Measurements from ENCODE around the gene PMIS2. TPM values are rescaled to one million over a fixed set of nuclear protein-coding genes. Genes with fewer than 3 reads are reported as not detected.

The PMIS2 gene
- polyA plus RNA-seq, 3 donors = not detected

DNA sequence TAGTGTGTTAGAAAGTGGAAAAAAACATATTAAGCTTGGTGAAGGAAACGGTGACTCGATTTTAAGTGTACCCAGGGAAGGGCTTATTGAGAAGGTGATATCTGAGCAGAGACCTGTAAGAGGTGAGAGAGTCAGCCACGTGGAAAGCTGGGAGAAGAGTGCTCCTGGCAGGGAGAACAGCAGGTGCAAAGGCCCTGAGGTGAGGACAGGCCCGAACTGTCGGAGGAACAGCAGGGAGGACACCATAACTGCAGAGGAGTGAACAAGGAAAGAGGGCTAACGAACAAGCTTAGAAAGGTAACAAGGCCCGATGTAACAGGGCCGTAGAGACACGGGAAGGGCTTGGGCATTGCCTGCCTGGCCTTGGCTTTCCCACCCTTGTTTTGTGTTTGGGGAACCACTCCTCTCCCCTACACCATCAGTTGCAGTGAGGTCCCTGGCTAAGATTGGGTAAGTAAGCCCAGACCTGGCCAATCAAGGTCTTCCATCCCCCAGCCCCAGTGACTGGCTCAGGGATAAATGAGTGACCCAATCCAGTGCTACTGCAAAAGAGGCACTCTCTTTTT is 29.9 kb upstream of the PMIS2 start:
- DNase-seq = no peak

DNA sequence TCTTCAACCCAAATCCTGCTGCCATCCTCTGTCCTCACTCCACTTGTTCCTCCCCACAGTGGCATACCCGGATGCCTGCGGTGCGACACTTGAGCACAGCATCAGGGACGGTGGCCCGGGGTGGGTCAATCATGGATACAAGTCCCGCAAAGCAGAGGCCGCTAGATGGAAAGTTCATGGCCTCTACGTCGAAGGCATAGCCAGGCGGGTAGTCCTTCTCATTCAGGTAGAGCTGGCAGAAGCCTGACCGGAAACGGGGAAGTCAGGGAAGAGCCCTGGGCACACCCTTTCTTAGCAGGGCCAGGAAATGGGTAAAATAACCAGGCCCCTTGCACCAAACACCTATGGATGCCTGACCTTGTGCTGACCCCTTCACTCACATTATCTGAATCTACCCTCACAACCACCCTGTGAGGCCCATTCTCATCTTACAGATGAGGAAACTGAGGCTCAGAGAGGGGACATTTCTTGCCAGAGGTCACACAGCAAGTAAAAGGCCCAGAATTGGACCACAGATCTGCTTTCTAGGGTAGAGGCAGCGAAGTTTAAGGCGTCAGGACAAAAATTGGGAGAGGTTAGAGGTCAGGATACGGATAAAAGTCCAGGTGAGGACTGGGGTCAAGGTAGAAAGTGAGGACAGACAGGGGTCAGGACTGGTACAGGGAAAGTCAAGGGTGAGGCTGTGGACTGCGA is 29.0 kb upstream of the PMIS2 start:
- no peak for DNase-seq

DNA sequence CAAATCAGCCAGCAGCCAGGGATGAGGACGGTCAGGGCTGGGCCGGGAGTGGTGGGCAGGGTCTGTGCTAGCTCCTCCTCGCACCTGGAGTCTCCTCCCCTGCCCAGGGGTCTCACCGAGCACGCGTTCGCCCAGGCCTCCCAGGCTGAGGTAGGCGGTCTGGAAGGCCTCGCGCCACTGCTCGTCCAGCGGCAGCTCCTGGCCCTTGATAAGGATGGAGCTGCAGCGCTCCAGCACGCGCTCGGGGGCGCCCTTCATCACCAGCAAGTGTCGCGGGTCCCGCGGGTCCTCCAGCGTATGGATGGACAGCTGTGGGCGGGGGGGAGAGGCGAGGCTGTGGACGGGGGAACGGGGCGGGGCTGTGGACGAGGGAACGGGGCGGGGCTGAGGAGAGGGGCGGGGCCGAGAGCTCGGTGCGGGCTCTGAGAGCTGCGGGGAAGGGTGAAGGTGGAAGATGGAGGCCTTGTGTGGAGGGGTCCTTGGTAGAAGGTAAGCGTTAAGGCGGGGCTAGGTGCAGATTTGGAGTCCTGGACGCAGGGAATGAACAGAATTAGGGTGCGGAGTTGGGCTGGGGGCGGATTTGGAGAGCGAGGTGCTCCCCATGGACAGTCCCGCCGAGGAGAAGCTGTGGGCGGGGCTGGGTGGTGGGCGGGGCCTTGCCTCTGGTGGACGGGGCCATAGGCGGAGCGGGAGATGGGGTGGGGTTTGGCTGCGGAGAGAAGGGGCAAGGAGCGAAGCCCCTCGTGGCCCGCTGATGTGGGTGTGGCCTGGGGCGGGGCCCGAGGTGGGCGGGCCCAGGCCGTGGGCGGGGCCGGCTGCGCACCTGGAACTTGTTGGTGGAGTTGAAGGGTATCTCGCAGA is 28.2 kb upstream of the PMIS2 start:
- peak; percentile 62 for DNase-seq

DNA sequence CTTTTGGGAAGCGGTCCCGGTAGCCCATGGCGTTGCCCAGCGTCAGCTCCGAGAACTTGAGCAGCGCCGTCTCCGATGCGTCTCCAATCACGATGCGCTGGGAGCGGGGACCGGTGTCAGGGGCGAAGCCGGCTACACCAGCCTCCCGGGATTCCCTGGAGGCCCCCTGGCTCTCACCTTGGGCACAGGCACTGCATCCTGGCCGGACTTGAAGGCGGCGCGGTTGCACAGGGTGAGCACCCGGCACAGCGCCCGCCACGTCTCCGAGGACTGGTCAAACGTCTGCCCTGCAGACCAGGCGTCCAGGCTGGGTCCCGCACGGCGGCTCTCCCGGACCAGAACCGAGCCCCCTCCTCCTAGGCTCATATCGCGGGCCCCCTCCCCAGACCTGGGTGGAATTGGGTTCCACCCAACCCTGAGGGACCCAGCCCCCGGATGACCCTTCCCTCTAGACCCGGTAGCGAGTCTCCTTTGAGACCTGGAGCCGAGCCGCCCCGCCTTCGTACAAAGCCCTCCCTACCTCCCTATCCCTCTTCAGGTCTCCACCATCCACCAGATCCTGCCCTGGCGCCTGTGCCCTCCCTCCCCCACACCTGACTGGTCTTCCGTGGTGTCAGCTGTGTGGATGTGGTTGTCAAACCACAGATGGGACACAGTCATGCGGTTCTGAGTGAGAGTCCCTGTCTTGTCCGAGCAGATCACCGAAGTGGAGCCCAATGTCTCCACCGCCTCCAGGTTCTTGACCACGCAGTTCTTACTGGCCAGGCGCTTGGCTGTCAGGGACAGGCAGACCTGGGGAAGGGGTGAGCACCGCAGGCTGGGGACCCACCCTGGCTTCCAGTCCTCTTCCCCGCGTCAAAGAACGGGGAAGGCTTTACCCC is 27.3 kb upstream of the PMIS2 start:
- DNase-seq = no peak

DNA sequence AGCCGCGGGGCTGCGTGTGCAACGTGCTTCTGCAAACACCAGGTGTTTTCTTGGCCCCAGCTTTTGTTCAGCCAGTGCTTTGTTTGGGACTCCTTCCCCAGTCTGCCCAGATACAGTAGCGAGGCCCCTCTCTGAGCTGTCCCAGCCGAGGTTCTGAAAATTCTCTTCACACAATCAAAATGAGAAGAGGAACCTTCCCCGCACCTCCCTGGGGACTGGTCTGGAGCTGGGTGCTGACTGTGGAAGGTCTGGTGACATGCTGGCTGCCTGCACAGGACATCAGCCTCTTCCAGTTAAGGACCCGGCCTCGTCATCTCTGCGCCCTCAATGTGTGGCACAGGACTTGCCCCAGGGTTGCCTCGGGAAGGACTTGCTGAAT is 26.7 kb upstream of the PMIS2 start:
- DNase-seq = no peak

DNA sequence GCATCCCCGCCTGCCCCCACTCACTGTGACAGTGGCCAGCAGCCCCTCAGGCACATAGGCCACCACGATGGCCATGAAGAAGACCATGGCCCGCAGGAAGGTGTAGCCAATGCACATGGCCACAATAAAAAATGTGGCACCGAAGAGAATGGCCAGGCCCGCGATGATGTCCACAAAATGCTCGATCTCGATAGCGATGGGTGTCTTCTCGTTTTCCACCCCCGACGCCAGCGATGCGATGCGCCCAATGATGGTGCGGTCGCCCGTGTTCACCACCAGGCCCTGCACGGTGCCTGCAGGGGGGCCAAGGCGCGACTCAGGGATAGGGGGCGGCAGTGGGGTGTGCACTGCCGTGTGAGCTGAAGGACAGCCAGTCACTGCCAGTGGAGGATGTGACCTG is 26.2 kb upstream of the PMIS2 start:
- DNase-seq = no peak

DNA sequence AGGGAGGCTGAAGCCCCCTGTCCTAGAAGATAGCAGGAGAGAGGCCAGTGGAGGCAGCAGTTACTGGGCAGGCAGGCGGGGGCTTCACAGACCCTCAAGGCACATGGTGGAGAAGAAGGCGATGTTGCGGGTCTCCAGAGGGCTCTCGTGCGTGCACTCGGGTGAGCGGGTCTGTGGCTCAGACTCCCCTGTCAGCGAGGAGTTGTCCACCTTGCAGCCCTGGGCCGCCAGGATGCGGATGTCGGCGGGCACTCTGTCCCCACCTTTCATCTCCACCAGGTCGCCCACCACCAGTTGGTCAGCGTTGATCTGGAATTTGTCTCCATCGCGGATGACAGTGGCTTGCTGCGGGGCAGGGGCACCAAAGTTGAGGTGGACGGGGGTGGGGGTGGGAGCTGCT is 25.7 kb upstream of the PMIS2 start:
- DNase-seq = no peak

DNA sequence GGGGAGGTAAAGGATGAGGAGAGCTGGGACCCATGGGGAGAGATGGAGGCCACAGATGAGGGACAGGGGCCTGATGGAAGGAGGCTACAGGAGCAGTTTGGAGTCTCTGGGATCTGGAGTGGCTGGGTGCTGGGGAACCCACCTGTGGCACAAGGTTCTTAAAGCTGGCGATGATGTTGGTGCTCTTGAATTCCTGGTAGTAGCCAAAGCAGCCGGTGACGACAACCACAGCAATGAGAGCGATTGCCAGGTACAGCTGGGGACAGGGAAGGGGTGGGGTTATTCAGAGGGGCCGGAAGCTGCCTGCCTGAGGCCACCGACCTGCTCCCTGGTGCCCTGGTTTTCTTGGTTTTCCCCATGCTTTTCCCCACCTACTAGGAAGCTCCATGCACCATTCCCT is 25.3 kb upstream of the PMIS2 start:
- no peak for DNase-seq

DNA sequence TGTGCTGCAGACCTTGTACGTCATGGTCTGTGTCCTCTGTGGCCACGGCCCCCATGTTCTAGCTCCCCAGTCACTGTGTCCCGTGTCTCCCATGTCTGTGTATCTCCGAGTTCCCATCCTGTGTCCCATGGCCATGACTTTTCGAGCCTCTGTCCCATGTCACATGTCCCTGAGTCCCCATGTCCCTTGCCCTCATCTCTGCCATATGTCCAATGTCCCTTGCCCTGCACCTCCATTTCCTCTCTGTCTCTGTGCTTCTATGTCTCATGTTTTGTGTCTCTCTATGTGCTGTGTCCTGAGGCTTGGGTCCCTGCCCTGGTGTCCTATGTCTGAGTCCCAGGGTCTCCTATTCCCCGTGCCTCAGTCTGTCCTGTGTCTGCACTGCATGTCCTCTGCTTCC is 24.5 kb upstream of the PMIS2 start:
- DNase-seq = no peak

DNA sequence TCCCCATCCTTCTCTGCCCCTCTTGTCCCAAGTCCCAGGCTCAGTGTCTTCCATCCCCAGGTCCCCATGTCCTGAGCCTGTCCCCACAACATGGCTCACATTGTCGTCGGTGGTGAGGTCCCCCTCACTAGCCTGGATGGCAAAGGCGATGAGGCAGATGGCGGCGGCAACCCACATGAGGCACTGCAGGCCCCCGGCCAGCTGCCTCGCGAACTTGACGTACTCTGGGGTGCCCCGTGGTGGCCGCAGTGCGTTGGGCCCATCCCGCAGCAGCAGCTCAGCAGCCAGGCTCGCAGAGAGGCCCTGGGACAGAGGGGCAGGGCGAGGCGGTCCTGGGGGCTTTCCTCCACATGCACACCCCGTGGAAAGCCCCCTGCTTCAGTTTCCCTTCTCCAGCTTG is 23.6 kb upstream of the PMIS2 start:
- DNase-seq = no peak

DNA sequence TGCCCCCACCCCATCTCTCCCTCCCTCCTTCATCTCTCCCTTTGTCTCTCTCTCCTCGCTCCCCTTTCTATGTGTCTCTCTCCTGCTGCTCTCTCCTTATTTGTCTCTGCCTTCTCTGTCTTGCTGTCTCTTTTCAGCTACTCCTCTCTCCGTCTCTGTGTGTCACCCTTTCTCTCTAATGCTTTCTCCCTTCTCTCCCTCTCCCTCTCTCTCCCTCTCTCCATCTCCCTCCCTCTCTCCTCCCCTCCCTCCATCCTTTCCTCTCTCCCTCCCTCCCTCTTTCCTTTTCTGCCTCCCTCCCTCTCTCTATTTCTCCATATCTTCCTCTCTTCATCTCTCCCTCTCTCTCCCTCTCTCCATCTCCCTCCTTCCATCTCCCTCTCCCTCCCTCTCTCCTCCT is 23.2 kb upstream of the PMIS2 start:
- no peak for DNase-seq

DNA sequence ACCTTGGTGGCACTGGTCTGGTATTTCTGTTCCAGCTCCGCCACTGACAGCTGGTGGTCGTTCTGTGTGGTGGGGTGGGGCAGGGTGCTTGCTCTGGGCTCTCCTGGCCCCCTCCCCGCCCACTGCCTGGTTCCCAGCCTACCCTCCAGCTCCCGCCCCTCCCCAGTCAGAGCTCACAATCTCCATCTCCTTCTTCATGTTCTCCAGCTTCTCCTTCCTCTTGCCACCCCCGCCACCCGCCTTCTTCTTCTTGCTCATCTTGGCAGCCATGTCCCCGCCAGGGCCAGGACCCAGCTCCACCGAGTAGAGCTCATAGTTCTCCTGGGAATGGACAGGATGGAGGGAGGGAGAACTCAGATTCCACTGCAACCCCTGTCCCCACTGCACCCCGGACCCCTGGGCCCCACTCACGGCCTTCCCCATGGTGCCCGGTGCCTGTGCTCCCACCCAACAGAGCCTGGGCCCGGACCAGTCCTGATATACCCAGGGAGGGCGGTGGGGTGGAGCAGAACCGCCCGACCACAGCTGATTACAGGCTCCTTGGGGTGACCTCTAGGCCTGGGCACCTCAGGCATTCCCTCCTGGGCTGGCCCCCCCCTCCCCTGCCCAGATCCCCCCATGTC is 22.7 kb upstream of the PMIS2 start, which contains the start of gene ATP4A:
ATP4A (minus strand) TSS at position 452 of the 623 bp plus-strand sequence; CDS start at position 423, 29 bp downstream.
- DNase-seq = no peak

DNA sequence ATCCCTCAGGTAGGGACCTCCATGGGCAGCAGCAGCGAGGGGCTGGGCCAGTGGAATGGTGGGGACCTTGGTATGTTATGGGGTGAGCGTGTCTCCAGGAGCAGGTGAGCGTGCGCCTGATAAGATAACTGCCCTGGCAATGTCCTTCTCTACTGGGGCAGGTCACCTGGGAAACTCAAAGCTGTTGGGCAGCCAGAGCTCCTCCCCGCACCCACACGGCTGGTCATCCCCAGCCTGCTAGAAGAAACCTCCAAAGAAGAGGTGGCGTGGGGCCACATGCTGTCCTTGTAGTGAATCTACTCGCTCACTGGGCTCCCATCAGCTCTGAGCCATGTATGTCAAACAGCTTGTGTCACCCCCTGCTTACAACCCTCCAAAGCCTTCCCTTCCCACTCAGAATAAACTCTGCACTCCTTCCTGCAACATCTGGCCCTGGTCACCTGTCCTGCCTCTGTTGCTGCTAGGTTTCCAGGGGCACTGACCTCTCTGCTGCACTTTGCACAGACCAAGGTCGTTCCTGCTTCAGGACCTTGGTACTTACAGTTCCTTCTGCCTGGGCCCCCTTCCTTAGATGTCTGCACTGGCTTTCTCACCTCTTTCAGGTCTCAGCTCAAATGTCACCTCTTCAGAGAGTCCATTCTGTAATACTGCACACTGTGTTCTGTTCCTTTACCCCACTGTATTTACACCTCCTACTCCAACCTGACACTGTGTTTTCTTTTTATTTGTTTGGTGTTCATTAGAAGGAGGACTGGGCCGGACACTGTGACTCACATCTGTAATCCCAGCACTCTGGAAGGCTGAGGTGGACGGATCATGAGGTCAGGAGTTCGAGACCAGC is 20.7 kb upstream of the PMIS2 start:
- no peak for DNase-seq

DNA sequence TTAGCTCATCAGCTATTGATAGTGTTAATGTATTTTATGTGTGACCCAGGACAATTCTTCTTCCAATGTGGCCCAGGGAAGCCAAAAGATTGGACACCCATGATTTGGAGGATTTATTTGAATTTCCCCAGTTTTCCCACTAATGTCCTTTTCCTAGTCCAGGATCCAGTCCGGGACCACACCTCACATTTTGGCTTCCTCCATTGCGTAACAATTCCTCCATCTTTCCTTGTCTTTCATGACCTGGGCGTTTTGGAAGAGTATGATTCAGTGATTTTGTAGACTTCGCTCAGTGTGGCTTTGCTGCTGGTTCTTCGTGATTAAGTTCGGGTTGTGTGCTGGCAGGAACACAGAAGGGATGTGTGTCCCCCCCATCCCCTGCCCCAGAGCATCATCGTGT is 19.2 kb upstream of the PMIS2 start:
- DNase-seq = no peak

DNA sequence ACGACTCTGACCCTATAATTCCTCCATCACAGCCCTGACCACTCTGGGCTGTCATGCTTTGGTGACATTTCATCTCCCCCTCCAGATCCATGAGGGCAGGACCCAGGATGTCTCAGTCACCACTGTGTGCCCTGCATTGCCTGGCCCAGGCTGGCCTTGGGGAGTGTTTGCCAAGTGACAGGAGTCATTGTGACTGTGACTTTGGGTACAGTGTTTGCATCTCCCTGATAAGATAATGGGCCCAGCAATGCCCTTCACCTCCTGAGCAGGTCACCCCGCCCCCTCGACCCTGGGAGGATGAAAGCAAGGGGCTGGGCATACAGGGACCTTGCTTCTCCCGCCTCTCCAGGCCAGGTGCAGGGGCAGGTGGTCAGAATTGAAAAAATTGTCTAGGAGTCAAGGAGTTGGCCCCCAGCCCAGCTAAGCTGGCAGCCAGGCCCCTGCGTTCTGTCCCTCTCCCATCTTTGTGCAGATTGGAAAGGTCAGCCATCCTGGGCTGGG is 16.6 kb upstream of the PMIS2 start:
- no peak for DNase-seq

DNA sequence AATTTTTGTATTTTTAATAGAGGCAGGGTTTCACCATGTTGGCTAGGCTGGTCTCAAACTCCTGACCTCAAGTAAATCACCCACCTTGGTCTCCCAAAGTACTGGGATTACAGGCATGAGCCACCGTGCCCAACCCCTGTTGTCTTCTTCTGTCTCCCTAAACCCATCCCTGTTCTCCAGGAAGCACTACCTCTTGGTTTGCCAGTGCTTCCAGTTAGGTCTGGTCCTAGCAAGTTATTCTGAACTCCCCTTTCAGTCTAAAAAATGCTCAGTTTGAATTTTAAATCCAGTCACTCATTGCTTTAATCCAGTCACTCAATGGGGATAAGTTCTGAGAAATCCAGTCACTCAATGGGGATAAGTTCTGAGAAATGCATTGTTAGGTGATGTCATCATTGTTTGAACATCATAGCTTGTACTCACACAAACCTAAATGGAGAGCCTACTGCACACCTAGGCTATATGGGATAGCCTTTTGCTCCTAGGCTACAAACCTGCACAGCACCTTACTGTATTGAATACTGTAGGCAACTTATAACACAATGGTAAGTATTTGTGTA is 14.5 kb upstream of the PMIS2 start:
- DNase-seq = no peak

DNA sequence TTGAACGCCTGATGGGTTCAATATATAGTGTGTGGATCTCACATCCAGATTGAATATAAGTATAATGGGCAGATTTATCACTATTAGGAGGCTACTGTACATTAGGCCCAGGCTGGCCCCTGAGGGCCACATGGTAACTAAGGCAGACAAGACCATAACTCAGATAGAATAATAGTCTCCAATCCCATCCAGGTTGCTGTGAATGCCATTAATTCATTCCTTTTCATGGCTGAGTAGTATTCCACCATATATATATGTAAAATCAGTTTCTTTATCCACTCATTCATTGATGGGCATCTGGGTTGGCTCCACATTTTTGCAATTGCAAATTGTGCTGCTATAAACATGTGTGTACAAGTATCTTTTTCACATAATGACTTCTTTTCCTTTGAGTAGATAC is 8.1 kb upstream of the PMIS2 start:
- no peak for DNase-seq

DNA sequence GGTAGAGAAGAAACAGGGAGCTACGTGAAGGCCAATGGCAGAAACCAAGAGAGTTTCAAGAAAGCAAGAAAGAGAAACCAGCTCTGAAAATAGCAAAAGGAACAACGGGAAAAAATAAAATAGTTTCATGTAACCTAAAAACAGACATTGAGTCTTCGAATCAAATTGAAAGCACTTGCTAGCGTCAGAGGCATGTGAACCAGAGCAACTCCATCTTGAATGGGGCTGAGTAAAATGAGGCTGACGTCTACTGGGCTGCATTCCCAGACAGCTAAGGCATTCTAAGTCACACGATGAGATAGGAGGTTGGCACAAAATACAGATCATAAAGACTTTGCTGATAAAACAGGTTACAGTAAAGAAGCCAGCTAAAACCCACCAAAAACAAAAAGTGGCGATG is 7.3 kb upstream of the PMIS2 start:
- no peak for DNase-seq

DNA sequence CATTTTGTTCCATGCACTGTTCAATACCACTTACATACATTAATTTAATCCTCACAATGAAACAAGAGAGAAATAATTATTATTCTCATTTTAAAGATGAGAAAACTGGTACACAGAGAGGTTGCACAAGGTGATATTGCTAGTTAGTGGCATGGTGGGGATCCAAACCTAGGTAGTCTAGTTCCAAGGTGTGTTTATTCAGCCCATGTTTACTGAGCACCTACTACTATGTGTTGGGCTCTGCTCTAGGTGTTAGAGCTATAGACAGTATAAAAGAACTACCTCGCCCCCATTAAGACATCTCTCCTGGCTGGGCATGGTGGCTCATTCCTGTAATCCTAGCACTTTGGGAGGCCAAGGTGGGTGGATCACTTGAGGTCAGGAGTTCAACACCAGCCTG is 3.2 kb upstream of the PMIS2 start:
- no peak for DNase-seq

DNA sequence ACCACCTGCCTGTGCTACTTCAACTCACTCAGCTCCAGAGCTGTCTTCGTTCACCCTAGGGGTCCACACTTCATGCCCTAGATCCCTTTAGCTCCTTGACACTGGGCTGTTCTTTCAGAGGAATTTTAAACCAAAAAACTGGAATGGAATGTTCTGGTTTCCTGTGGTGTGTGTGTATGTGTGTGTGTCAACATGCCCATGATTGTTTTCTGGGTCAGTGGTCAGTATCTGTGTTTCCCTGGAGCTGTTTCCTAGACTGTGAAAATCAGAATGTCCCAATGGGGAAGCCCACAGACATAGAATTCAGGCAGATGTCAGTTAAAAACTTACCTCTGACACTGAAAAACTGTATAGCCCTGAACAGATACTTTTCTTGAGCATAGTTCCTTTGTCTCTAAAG is 1.3 kb downstream of the PMIS2 start:
- DNase-seq = no peak

All from renal pelvis (tissue), 4 donors.